Measurements from ENCODE around the gene SLC4A1AP. TPM values are rescaled to one million over a fixed set of nuclear protein-coding genes. Genes with fewer than 3 reads are reported as not detected.

SLC4A1AP gene
- total and polyA plus RNA-seq, 2 of the 13 experiments (the other 11 are each of a cell fraction or from before 2014, with no cell fraction given), result 15.3 to 44.6 TPM

- H3K9me3 ChIP-seq (ENCODE audit: low read length), result no peaks in the 10 kb centered on the region
- no peak overlapping the region for H3K27ac ChIP-seq (ENCODE audit: extremely low read length, insufficient read depth, low read length)
- H3K4me2 ChIP-seq (ENCODE audit: low read depth, low read length), result no peak overlapping the region
- no peak for FAIRE-seq
- H3K4me3 ChIP-seq (replicated peaks in 1 of 3; ENCODE audit: insufficient read depth in 1 of 3, low read depth in 2 of 3, low read length in 3 of 3), result no peak overlapping the region
- no TSS peak for BruUV-seq (replicated peaks)
- DNase-seq (ENCODE audit: low spot score), result no peak
- intact Hi-C loops (cut with micrococcal nuclease; ENCODE audit: unreplicated experiment) (no loop called here), in situ Hi-C loops (cut with HindIII; ENCODE audit: extremely low pct_ligation_motif_present, low pct_unique_long_range_greater_than_20kb) (no loop called here)
- H3K4me1 ChIP-seq (ENCODE audit: insufficient read depth, low read length), result no peaks in the 10 kb centered on the region
- no peak for TF ChIP-seq REL (CRISPR knock-in tag; conservative IDR thresholded peaks at IDR 0.05)
- TF ChIP-seq HNRNPK (IDR thresholded peaks at IDR 0.05; ENCODE audit: low read depth, low read length, poor library complexity, severe bottlenecking), result peak; percentile 28
- no peaks in the 10 kb centered on the region for H4K20me1 ChIP-seq (ENCODE audit: insufficient read depth, low read length)
- POLR2A ChIA-PET, result no interaction called here
- peaks cover 9 to 48% of the 10 kb centered on the region in 2 experiments for H3K36me3 ChIP-seq (replicated peaks in 1 of 2; ENCODE audit: control insufficient read depth in 1 of 2, insufficient read depth in 2 of 2, low read length in 2 of 2)
- no peaks in the 10 kb centered on the region for H3K79me2 ChIP-seq (ENCODE audit: insufficient read depth, low read length)
- no peak overlapping the region for H2AFZ ChIP-seq (ENCODE audit: low read length)
- no peak overlapping the region for H3K9ac ChIP-seq (ENCODE audit: insufficient read depth, low read depth, low read length)
- ATAC-seq, result no peak
- H3K27me3 ChIP-seq (ENCODE audit: control insufficient read depth in 1 of 2, insufficient read depth in 2 of 2, low read length in 2 of 2), result no peaks in the 10 kb centered on the region
- CTCF ChIA-PET (ENCODE audit: low intra/inter-chr PET ratio, low total read pairs), result no interaction called here
These were observed 26.4 kb downstream of the SLC4A1AP start for GRCh38 chr2:27690052-27690451.

GRCh38 chr2:27697660-27698059 lies 34.0 kb downstream of the SLC4A1AP start:
- H3K4me3 ChIP-seq (replicated peaks in 1 of 3; ENCODE audit: insufficient read depth in 1 of 3, low read depth in 2 of 3, low read length in 3 of 3), result no peak overlapping the region
- no TSS peak for BruUV-seq (replicated peaks)
- H3K4me2 ChIP-seq (ENCODE audit: low read depth, low read length), result no peak overlapping the region
- no peaks in the 10 kb centered on the region for H3K27me3 ChIP-seq (ENCODE audit: control insufficient read depth in 1 of 2, insufficient read depth in 2 of 2, low read length in 2 of 2)
- H3K79me2 ChIP-seq (ENCODE audit: insufficient read depth, low read length), result no peaks in the 10 kb centered on the region
- H3K36me3 ChIP-seq (replicated peaks in 1 of 2; ENCODE audit: control insufficient read depth in 1 of 2, insufficient read depth in 2 of 2, low read length in 2 of 2), result peaks cover 10 to 27% of the 10 kb centered on the region in 2 experiments; a peak in 4 of 5 replicates
- ATAC-seq (no peak), FAIRE-seq (no peak), DNase-seq (ENCODE audit: low spot score) (no peak)
- no peak overlapping the region for H3K27ac ChIP-seq (ENCODE audit: extremely low read length, insufficient read depth, low read length)
- ChIA-PET CTCF (ENCODE audit: low intra/inter-chr PET ratio, low total read pairs) (no interaction called here), POLR2A (no interaction called here)
- peaks cover 15% of the 10 kb centered on the region for H3K4me1 ChIP-seq (ENCODE audit: insufficient read depth, low read length)
- no peak overlapping the region for H2AFZ ChIP-seq (ENCODE audit: low read length)
- H3K9ac ChIP-seq (ENCODE audit: insufficient read depth, low read depth, low read length), result no peak overlapping the region
- H3K9me3 ChIP-seq (ENCODE audit: low read length), result no peaks in the 10 kb centered on the region
- TF ChIP-seq HMGXB4 (CRISPR knock-in tag; IDR thresholded peaks at IDR 0.05; ENCODE audit: borderline replicate concordance in 1 of 2, low read depth in 1 of 2) (no peak), EED (CRISPR knock-in tag; IDR thresholded peaks at IDR 0.05) (no peak), ZNF841 (CRISPR knock-in tag; IDR thresholded peaks at IDR 0.05; ENCODE audit: borderline replicate concordance) (no peak), ZBTB7A (CRISPR knock-in tag; IDR thresholded peaks at IDR 0.05) (no peak), ZNF672 (CRISPR knock-in tag; IDR thresholded peaks at IDR 0.05) (no peak), ZFP62 (CRISPR knock-in tag; IDR thresholded peaks at IDR 0.05) (no peak), ZNF790 (CRISPR knock-in tag; IDR thresholded peaks at IDR 0.05; ENCODE audit: borderline replicate concordance) (no peak), SUZ12 (IDR thresholded peaks at IDR 0.05; ENCODE audit: low read depth, low read length) (no peak), MBD4 (IDR thresholded peaks at IDR 0.05; ENCODE audit: borderline replicate concordance, low read length) (no peak), ZNF746 (CRISPR knock-in tag; IDR thresholded peaks at IDR 0.05) (no peak), TFDP2 (CRISPR knock-in tag; IDR thresholded peaks at IDR 0.05) (no peak), TARDBP (CRISPR knock-in tag; IDR thresholded peaks at IDR 0.05) (no peak), ZSCAN30 (CRISPR knock-in tag; IDR thresholded peaks at IDR 0.05) (no peak), DDIT3 (CRISPR knock-in tag; IDR thresholded peaks at IDR 0.05) (no peak)
- in situ Hi-C loops (cut with HindIII; ENCODE audit: extremely low pct_ligation_motif_present, low pct_unique_long_range_greater_than_20kb), result no loop called here
- 95% methylated on average over 1 of the region's 1 CpG for WGBS (ENCODE audit: low lambda C conversion rate)
- H4K20me1 ChIP-seq (ENCODE audit: insufficient read depth, low read length), result no peaks in the 10 kb centered on the region
- intact Hi-C loops (cut with micrococcal nuclease; ENCODE audit: unreplicated experiment), result no loop called here

Measured in HepG2 (cell line).